GM19239 (cell line): Measurements from ENCODE around the gene PRDM16.

Experiments
- DNase-seq: peaks from one replicate; pipeline ENCODE4 v3.0.0; 2011; ENCODE audit warnings: low spot score; ENCODE audit not compliant: insufficient read length
- FAIRE-seq: peaks from 2 replicates; lab custom pipeline; 2011; peaks lifted over from hg19 to GRCh38; lab: Jason Lieb, UNC

PRDM16 gene

GRCh38 chr1:3439346-3440299, 370.6 kb downstream of the PRDM16 start:
- DNase-seq: no peak
- FAIRE-seq: no peak

- FAIRE-seq: no peak
- no peak for DNase-seq
Observed at GRCh38 chr1:3440300-3440681, 371.3 kb downstream of the PRDM16 start.

GRCh38 chr1:3440711-3441409, 371.9 kb downstream of the PRDM16 start:
- FAIRE-seq (no peak), DNase-seq (no peak)

GRCh38 chr1:3441410-3441847, 372.4 kb downstream of the PRDM16 start:
- DNase-seq: no peak
- no peak for FAIRE-seq

GRCh38 chr1:3441880-3442279, 372.9 kb downstream of the PRDM16 start:
- DNase-seq (no peak), FAIRE-seq (no peak)

GRCh38 chr1:3442331-3442730, 373.3 kb downstream of the PRDM16 start:
- DNase-seq (no peak), FAIRE-seq (no peak)

- FAIRE-seq (no peak), DNase-seq (no peak)
Observed at GRCh38 chr1:3442901-3443300, 373.9 kb downstream of the PRDM16 start.

- DNase-seq (no peak), FAIRE-seq (no peak)
Observed at GRCh38 chr1:3443807-3444206, 374.8 kb downstream of the PRDM16 start.

- no peak for FAIRE-seq
Observed at GRCh38 chr1:3444298-3444697, 375.3 kb downstream of the PRDM16 start.

GRCh38 chr1:3444736-3445135, 375.7 kb downstream of the PRDM16 start:
- FAIRE-seq (no peak), DNase-seq (no peak)

More at GRCh38 chr1:3444298-3444697, 375.3 kb downstream of the PRDM16 start:
- no peak for DNase-seq

- DNase-seq: no peak
- FAIRE-seq: no peak
Observed at GRCh38 chr1:3450202-3450863, 381.3 kb downstream of the PRDM16 start.

- FAIRE-seq: no peak
Observed at GRCh38 chr1:3450983-3451382, 382.0 kb downstream of the PRDM16 start.

GRCh38 chr1:3451994-3452865, 383.2 kb downstream of the PRDM16 start:
- FAIRE-seq (no peak), DNase-seq (no peak)

More at GRCh38 chr1:3450983-3451382, 382.0 kb downstream of the PRDM16 start:
- DNase-seq: no peak

- FAIRE-seq (no peak), DNase-seq (no peak)
Observed at GRCh38 chr1:3452866-3453175, 383.8 kb downstream of the PRDM16 start.

GRCh38 chr1:3453203-3453761, 384.3 kb downstream of the PRDM16 start:
- DNase-seq (peak; percentile 97), FAIRE-seq (no peak)

GRCh38 chr1:3453891-3454810, 385.1 kb downstream of the PRDM16 start, which contains the start of gene ARHGEF16:
Gene ARHGEF16 (plus strand): TSS chr1:3454665. CDS start chr1:3463085, 8,420 bp downstream.
- DNase-seq: no peak
- FAIRE-seq: no peak

GRCh38 chr1:3454811-3455618, 386.0 kb downstream of the PRDM16 start:
- DNase-seq (no peak), FAIRE-seq (no peak)
